ENCODE data around the gene CER1.

DNA sequence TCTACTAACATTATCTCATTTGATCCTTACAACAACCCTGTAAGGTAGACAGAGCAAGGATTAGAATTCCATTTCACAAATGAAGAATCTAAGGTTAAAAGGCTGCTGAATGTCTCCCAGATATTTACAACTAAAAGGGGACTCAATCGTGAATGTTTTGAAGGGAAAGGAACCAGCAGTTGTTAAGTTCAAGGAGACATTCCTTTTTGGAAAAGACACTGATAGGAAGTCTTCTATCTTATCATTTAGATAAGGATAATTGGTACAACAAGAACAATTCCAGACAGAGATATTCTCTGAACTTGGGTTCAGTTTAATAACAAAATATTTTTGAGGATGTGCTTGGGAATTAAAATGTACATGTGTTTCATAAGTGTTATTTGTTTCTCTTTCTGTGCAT is 37.5 kb upstream of the CER1 start:
- TF ChIP-seq, protein P1, sequence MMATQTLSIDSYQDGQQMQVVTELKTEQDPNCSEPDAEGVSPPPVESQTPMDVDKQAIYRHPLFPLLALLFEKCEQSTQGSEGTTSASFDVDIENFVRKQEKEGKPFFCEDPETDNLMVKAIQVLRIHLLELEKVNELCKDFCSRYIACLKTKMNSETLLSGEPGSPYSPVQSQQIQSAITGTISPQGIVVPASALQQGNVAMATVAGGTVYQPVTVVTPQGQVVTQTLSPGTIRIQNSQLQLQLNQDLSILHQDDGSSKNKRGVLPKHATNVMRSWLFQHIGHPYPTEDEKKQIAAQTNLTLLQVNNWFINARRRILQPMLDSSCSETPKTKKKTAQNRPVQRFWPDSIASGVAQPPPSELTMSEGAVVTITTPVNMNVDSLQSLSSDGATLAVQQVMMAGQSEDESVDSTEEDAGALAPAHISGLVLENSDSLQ (IDR thresholded peaks at IDR 0.05) = no peak
- TF ChIP-seq KLF1 (tag; IDR thresholded peaks at IDR 0.05) = no peak
- no peak for TF ChIP-seq HNRNPLL (IDR thresholded peaks at IDR 0.05; ENCODE audit: low read depth, low read length, poor library complexity, severe bottlenecking)
- no peak for TF ChIP-seq CBX2 (IDR thresholded peaks at IDR 0.05; ENCODE audit: insufficient read depth, low read length, poor library complexity, severe bottlenecking)
- no peak for TF ChIP-seq SAFB2 (IDR thresholded peaks at IDR 0.05; ENCODE audit: borderline replicate concordance, low read depth, low read length, severe bottlenecking)
- TF ChIP-seq, protein P2, sequence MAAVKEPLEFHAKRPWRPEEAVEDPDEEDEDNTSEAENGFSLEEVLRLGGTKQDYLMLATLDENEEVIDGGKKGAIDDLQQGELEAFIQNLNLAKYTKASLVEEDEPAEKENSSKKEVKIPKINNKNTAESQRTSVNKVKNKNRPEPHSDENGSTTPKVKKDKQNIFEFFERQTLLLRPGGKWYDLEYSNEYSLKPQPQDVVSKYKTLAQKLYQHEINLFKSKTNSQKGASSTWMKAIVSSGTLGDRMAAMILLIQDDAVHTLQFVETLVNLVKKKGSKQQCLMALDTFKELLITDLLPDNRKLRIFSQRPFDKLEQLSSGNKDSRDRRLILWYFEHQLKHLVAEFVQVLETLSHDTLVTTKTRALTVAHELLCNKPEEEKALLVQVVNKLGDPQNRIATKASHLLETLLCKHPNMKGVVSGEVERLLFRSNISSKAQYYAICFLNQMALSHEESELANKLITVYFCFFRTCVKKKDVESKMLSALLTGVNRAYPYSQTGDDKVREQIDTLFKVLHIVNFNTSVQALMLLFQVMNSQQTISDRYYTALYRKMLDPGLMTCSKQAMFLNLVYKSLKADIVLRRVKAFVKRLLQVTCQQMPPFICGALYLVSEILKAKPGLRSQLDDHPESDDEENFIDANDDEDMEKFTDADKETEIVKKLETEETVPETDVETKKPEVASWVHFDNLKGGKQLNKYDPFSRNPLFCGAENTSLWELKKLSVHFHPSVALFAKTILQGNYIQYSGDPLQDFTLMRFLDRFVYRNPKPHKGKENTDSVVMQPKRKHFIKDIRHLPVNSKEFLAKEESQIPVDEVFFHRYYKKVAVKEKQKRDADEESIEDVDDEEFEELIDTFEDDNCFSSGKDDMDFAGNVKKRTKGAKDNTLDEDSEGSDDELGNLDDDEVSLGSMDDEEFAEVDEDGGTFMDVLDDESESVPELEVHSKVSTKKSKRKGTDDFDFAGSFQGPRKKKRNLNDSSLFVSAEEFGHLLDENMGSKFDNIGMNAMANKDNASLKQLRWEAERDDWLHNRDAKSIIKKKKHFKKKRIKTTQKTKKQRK (IDR thresholded peaks at IDR 0.05; ENCODE audit: borderline replicate concordance, low read depth, low read length) = no peak
- no peak for TF ChIP-seq ZNF146 (CRISPR knock-in tag; IDR thresholded peaks at IDR 0.05; ENCODE audit: unreplicated experiment)
- TF ChIP-seq POLR2AphosphoS5 (IDR thresholded peaks at IDR 0.05; ENCODE audit: control insufficient read depth, insufficient read depth, low read depth, low read length) = no peak
- TF ChIP-seq DPF2 (IDR thresholded peaks at IDR 0.05) = no peak
- no peak for TF ChIP-seq PHF8 (IDR thresholded peaks at IDR 0.05; ENCODE audit: borderline replicate concordance, low read length)
- no peak for TF ChIP-seq KLF13 (tag; IDR thresholded peaks at IDR 0.05; ENCODE audit: borderline replicate concordance, low read depth)

All from K562 (cell line).